HG02610 (cell line): ENCODE results near the gene CIC.
"Not testable (repeated sequence)": the region's sequence is repeated elsewhere in the genome, so short reads cannot be mapped to it uniquely, and the experiment has no call there.

Experiments used
- ATAC-seq: cut with Tn5 transposase; IDR thresholded peaks from one replicate; pipeline ENCODE4 v1.9.1; 2021; ENCODE audit warnings: mild to moderate bottlenecking, moderate library complexity; ENCODE audit not compliant: unreplicated experiment

CIC gene

DNA sequence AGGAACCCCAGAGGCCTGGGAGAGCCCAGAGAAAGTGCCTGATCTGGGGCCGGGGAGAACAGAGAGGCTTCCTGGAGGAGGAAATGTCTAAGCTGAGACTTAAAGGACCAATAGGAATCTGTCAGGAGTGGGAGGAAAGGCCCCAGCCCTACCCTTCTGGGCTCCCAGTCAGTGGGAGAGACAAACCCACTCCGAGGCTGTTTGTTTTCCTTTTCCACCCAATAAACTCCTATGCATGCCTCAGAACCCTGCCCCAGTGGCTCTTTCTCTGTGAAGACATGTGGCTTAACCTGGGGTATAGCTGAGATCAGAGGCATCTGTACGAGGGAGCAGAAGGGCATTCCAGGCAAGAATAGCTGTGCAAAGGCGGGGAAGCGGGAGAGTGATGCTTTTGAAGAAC is 58.3 kb downstream of the CIC start:
- no peak for ATAC-seq

DNA sequence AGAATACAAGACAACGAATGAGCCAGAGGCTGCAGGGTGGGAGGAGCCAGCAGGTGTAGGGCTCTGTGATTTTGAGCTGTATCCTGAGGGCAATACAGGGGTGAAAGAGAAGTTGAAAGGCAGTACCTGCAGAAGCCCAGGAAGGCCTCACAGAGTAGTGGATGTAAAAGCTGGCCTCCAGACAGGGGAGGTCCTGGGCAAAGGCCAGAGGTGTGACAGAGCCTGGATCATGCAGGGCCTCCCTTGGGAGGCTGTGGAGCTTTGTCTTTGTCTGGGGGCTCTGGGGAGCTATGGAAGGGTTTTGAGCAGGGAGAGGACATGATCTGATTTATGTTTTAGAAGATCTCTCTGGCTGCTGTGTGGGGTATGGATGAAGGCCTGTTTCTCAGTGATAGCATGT is 59.1 kb downstream of the CIC start:
- no peak for ATAC-seq

DNA sequence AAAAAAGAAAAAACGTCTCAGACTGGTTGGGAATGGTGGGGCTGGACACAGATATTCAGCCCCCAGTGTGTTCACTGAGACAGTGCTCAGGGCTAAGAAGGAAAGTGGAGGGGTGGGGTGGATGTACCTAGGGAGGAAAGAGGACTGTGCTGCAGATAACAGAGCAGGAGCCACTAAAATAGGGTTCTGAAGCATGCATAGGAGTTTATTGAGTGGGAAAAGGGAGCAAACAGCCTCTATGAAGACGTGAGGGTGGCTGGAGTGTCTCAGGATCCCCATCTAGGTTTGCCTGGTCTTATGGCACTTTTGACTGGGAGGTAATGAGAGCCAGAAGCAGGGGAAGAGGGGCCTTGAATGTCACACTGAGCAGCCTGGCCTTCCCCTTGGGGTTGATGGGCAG is 59.8 kb downstream of the CIC start:
- ATAC-seq, result no peak

DNA sequence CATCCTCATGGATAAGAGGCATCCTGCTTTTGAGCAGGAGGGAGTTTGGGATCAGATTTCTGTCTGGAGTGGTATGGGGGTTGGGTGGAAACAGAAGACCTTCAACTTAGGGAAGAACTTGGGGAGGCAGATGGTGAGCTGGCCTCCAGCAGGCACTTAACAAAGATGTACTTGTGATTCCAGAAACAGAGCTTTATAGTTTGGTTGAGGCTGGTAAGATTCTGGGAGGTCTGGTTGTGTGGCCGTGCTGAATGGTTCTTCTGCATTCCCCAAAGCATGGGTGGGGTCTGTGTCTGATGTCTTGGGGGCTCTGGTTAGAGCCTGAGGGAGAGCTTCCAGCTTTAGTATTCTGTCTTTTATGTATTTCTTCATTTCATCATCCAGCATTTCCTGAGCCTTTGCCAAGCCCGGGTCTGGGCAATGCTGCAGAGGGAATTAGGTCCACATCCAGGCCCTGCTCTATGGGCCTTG is 61.2 kb downstream of the CIC start:
- no peak for ATAC-seq

DNA sequence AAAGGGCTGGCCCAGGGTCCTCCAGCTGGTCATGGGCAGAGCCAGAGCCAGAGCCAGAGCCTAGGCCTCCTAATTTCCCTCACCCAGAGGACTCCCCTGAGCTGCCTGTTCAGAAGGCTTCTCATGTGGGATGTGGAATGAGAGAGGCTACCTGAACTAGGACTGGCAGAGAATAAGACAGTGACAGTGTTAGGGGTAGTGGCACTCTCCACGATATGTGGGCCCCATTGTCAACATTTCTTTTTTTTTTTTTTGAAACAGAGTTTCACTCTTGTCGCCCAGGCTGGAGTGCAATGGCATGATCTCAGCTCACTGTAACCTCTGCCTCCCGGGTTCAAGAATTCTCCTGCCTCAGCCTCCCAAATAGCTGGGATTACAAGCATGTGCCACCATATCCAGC is 62.3 kb downstream of the CIC start:
- not testable (repeated sequence) for ATAC-seq

DNA sequence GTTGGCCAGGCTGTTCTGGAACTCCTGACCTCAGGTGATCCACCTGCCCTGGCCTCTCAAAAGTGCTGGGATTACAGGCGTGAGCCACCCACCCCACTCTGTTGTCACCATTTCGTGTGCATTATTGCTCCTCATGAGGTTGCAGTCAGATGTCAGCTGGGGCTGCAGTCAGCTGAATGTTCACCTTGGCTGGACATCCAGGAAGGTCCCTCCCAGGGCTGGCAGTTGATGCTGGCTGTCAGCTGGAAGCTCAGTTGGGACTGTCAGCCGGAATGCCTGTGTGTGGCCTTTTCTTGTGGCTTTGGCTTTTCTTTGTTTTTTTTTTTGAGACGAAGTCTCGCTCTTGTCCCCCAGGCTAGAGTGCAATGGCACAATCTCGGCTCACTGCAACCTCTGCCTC is 63.0 kb downstream of the CIC start:
- no peak for ATAC-seq

DNA sequence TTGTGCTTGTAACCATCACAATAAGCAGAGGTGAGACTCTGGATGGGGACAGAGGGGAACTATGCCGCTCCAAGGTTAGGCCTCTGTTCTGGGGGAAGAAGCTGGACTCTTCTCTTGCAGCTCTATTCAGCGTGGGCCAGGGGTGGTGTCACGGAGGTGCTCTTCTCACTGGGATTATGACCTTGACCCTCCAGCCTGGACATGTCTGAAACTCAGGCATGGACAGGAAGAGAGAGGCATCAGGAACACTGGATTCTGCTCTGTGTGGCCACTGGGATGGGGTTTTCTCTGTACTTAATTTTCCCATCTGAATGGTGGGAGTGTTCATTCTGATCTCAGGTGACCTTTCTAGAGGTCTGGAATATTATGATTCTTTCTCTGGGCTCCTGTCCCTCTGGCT is 64.0 kb downstream of the CIC start:
- no peak for ATAC-seq

DNA sequence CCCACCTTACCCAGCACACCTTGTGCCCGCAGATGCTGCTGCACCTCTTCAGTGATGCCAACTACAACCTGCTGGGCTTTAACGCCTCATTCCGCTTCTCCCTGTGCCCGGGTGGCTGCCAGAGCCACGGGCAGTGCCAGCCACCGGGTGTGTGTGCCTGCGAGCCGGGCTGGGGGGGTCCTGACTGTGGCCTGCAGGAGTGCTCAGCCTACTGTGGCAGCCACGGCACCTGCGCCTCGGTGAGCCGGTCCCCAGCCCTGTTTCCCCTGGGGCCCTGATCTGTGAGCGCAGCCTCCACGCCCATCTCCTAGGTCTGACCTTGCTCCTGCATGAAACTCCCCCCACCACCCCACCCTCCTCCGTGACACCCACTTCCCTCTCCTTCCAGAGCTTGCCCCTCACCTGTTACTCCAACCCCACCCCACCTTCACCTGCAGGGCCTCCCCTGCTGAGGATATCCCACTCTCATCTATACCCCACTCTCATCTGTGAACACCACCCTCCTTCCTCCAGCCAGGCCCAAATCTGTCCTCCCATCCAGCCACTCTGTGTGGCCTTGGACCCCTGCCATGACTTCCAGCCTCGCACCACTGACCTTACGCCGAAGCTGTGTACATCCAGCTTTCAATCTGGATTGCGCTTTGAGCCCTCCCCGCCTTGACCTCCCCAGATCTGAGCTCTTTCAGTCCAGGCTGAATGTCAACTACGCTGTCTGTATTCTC is 65.1 kb downstream of the CIC start:
- no peak for ATAC-seq

DNA sequence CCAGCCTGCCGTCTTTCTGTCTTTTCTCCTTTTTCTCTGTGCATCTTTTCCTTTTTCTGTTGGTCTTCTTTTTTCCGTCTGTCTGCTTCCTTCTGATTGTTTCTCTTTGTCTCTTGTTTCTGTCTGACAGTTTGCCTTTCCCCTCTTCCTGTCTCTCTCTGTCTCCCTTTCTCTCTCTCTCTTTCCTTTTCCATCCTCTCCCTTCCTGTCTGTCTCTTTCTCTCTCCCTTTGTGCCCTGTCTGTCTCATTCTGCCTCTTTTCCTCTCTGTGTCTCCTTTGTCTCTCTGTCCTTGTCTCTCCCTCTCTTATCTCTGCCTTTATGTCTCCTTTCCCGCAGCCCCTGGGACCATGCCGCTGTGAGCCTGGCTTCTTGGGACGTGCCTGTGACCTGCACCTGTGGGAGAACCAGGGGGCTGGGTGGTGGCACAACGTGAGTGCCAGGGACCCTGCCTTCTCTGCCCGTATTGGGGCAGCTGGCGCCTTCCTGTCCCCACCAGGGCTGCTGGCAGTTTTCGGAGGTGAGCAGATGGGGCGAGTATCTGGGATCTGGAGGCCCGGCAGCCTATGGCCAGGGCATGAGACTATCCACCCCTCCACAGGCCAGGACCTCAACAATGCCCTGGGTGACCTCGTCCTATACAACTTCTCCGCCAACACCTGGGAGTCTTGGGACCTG is 65.8 kb downstream of the CIC start:
- no peak for ATAC-seq

DNA sequence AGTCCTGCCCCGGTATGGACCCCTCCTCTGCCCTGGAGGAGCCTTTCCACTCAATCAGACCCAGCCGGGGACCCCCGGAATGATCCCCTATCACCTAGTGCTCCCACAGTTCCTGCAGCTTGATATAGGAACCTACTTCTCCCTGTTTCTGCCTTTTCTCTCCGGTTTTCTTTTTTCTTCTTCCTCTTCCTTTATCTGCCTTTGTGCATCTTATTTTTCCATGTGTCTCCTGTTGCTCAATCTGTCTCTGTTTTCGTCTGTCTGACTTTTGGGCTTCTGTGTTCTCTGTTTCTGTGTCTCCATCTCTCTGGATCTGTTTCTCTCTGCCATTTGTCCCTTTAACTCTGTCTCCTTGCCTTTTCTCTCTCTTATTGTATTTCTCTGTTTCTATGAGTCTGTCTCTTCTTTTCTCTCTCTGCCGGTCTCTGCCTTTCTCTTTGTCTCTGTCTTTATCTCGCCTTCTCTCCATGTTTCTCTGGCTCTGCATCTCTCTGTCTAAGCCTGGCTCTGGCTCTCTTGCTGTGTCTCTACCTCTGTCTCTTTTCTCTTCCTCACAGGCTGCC is 66.4 kb downstream of the CIC start:
- ATAC-seq, result no peak

DNA sequence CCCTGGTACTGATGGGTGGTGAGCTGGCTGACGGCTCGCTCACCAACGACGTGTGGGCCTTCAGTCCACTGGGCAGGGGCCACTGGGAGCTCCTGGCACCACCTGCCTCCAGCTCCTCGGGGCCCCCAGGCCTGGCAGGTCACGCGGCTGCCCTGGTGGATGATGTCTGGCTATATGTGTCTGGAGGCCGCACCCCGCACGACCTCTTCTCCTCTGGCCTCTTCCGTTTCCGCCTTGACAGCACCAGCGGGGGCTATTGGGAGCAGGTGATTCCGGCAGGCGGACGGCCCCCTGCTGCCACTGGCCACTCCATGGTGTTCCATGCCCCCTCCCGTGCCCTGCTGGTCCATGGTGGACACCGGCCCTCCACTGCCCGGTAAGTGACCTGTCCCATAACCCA is 66.9 kb downstream of the CIC start:
- no peak for ATAC-seq

DNA sequence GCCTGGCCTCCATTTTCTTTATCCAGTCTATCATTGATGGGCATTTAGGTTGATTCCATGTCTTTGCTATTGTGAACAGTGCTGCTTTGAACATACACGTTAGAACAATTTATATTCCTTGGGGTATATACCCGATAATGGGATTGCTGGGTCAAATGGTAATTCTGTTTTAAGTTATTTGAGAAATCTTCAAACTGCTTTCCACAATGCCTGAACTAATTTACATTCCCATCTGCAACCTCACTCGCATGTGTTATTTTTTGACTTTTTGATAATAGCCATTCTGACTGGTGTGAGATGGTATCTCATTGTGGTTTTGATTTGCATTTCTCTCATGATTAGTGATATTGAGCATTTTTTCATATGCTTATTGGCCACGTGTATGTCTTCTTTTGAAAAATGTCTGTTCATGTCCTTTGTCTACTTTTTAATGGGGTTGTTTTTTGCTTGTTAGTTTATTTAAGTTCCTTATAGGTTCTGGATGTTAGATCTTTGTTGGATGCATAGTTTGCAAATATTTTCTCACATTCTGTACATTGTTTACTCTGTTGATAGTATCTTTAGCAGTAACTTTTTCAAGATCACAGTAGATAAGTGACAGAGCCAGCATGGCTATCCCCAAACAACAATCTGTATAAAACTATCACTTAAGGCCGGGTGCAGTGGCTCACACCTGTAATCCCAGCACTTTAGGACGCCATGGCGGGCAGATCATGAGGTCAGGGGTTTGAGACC is 70.2 kb downstream of the CIC start:
- ATAC-seq, result not testable (repeated sequence)

DNA sequence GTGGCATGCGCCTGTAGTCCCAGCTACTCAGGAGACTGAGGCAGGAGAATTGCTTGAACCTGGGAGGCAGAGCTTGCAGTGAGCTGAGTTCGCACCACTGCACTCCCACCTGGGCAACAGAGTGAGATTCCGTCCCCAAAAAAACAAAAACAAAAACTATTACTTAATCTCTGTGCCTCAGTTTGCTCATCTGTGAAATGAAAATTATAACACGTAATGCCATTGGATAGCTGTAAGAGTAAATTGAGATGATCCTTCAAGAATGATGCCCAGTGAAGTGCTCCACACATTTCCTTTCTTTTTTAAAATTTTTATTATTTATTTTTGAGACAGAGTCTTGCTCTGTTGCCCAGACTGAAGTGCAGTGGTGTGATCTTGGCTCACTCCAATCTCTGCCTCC is 70.9 kb downstream of the CIC start:
- ATAC-seq, result not testable (repeated sequence)

DNA sequence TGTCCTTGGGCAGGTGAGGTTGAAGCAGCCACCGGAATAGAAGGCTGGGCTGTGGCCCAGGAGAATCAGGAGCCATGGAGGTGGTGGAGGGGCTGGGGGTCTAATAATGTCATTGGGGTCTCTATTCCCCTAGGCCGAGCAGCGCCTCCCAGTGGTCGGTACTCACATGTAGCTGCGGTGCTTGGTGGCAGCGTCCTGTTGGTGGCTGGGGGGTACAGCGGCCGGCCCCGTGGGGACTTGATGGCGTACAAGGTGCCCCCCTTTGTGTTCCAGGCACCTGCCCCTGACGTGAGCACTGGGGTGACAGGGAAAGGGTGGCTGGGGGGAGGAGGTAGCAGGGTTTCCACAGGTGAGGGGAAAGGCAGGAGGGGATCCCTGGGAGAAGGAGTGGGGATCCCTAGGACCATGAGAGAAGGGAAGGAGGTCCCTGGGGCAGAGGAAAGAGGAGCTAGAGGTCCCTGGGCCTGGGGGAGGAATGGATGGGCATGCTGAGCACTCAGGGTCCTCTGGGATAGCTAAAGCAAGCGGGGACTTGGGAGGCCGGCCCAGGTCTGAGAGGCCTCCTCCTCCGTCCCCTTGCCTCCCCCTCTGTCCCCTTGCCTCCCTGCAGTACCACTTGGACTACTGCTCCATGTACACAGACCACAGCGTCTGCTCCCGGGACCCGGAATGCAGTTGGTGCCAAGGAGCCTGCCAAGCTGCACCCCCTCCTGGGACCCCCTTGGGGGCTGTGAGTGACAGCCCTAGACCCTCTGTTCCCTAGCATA is 74.5 kb downstream of the CIC start:
- no peak for ATAC-seq

DNA sequence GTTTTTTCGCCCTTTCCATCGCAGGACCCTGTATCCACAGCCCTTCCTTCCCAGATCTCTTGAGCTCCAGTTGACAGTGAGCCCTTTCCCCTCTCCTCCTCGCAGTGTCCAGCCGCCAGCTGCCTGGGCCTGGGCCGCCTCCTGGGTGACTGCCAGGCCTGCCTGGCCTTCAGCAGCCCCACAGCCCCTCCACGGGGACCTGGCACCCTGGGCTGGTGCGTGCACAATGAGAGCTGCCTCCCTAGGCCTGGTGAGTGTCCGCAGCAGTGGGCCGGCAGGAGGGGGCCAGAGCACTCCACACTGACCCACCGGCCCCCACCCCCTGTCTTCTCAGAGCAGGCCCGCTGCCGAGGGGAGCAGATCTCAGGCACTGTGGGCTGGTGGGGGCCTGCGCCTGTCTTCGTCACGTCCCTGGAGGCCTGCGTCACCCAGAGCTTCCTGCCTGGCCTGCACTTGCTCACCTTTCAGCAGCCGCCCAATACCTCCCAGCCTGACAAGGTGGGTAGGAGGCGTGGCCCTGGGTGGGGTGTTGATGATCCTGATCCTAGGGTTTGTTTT is 75.4 kb downstream of the CIC start:
- no peak for ATAC-seq
